Skeletal muscle tissue (tissue), 5 donors: ENCODE data around the gene YWHAE. TPM values are rescaled to one million over a fixed set of nuclear protein-coding genes. Genes with fewer than 3 reads are reported as not detected.
A peak's percentile ranks its signal among the peaks of the same experiment; 100 is the strongest.

Experiments
- H3K27ac ChIP-seq: one replicate; pipeline ENCODE4 v1.7.0; 2013; ENCODE audit warnings: mild to moderate bottlenecking, low read depth, low read length, inconsistent platforms
- H3K27me3 ChIP-seq, 3 donors: one replicate each; pipeline ENCODE4 v1.7.0; 2013; ENCODE audit warnings: low read length in 3 of 3; ENCODE audit not compliant: control insufficient read depth in 3 of 3, insufficient read depth in 3 of 3
- H3K36me3 ChIP-seq, 3 donors: one replicate each; pipeline ENCODE4 v1.7.0; 2013; ENCODE audit warnings: low read length in 3 of 3; ENCODE audit not compliant: control insufficient read depth in 3 of 3, insufficient read depth in 3 of 3
- H3K4me1 ChIP-seq, 3 donors: one replicate each; pipeline ENCODE4 v1.7.0; 2013; ENCODE audit warnings: low read length in 3 of 3, mild to moderate bottlenecking in 3 of 3; ENCODE audit not compliant: control insufficient read depth in 3 of 3, insufficient read depth in 3 of 3
- H3K4me3 ChIP-seq, 3 donors: one replicate each; pipeline ENCODE4 v1.7.0; 2013; ENCODE audit warnings: low read length in 3 of 3
- H3K9ac ChIP-seq, 3 donors: one replicate each; pipeline ENCODE4 v1.7.0; 2013; ENCODE audit warnings: low read length in 3 of 3, mild to moderate bottlenecking in 3 of 3, moderate library complexity in 2 of 3, low read depth in 1 of 3
- H3K9me3 ChIP-seq, 3 donors: one replicate each; pipeline ENCODE4 v1.7.0; 2013; ENCODE audit warnings: low read length in 3 of 3; ENCODE audit not compliant: control insufficient read depth in 3 of 3
- small RNA-seq: library from RNA; depleted of rRNA; stranded (forward); fragments of <200 nt; gene quantifications from one replicate; pipeline ENCODE3, GENCODE V24; 2014
- total RNA-seq: library from RNA; depleted of rRNA; stranded (reverse); fragments of >200 nt; gene quantifications from one replicate; pipeline ENCODE4 v1.2.3, GENCODE V29; 2014
- donor health status: Osteomylitis.

Gene YWHAE
- total RNA-seq, 1 donor from 2014 or later: 280 TPM

GRCh38 chr17:1302761-1303160 lies 97.3 kb downstream of the YWHAE start:
- H3K27me3 ChIP-seq: peaks cover 29 to 67% (median 48%) of the 10 kb centered on the region in 3 donors
- H3K36me3 ChIP-seq: no peaks in the 10 kb centered on the region
- no peak overlapping the region for H3K9ac ChIP-seq
- peaks cover 0 to 2% (median 0%) of the 10 kb centered on the region in 3 donors for H3K4me1 ChIP-seq
- H3K27ac ChIP-seq: no peak overlapping the region
- no peaks in the 10 kb centered on the region for H3K9me3 ChIP-seq
- H3K4me3 ChIP-seq: no peak overlapping the region

- H3K4me1 ChIP-seq: peaks cover 0 to 2% (median 0%) of the 10 kb centered on the region in 3 donors
- H3K9ac ChIP-seq: no peak overlapping the region
- H3K9me3 ChIP-seq: no peaks in the 10 kb centered on the region
- no peak overlapping the region for H3K4me3 ChIP-seq
- peaks cover 36 to 69% (median 54%) of the 10 kb centered on the region in 3 donors for H3K27me3 ChIP-seq
- no peak overlapping the region for H3K27ac ChIP-seq
- H3K36me3 ChIP-seq: no peaks in the 10 kb centered on the region
Observed at GRCh38 chr17:1301546-1301945, 98.5 kb downstream of the YWHAE start.

- Histone ChIP-seq H3K27ac (no peak overlapping the region), H3K4me1 (peaks cover 0 to 2% (median 0%) of the 10 kb centered on the region in 3 donors), H3K36me3 (no peaks in the 10 kb centered on the region), H3K9me3 (no peaks in the 10 kb centered on the region), H3K27me3 (peaks cover 36 to 68% (median 55%) of the 10 kb centered on the region in 3 donors), H3K4me3 (no peak overlapping the region), H3K9ac (peak overlapping the region in 1 of 3 donors; percentile 16)
Observed at GRCh38 chr17:1300371-1300905, 99.6 kb downstream of the YWHAE start.

GRCh38 chr17:1299552-1300370 lies 100.3 kb downstream of the YWHAE start:
- no peaks in the 10 kb centered on the region for H3K36me3 ChIP-seq
- no peak overlapping the region for H3K4me3 ChIP-seq
- H3K27ac ChIP-seq: no peak overlapping the region
- peaks cover 0 to 2% (median 0%) of the 10 kb centered on the region in 3 donors for H3K4me1 ChIP-seq
- H3K27me3 ChIP-seq: peaks cover 33 to 66% (median 50%) of the 10 kb centered on the region in 3 donors
- no peaks in the 10 kb centered on the region for H3K9me3 ChIP-seq
- H3K9ac ChIP-seq: peak overlapping the region in 1 of 3 donors; percentile 16

GRCh38 chr17:1298606-1299005 lies 101.4 kb downstream of the YWHAE start:
- Histone ChIP-seq H3K27ac (no peak overlapping the region), H3K9ac (no peak overlapping the region), H3K36me3 (no peaks in the 10 kb centered on the region), H3K27me3 (peaks cover 31 to 66% (median 45%) of the 10 kb centered on the region in 3 donors), H3K4me1 (peaks cover 0 to 2% (median 0%) of the 10 kb centered on the region in 3 donors), H3K9me3 (no peaks in the 10 kb centered on the region), H3K4me3 (no peak overlapping the region)

Small RNA genes within 50 kb of the gene (small RNA-seq; reads per million reads assigned to genes)
- not detected for gene AC032044.2

Other genes starting within 250 kb of the YWHAE start
- 24.5 TPM for gene ABR, start 220.2 kb downstream of the YWHAE start, total RNA-seq
- not detected for gene BHLHA9, start 129.8 kb downstream of the YWHAE start, total RNA-seq
- 0.52 TPM for gene TRARG1, start 120.6 kb downstream of the YWHAE start, total RNA-seq
- gene CRK, start 56.0 kb upstream of the YWHAE start, total RNA-seq: 42.8 TPM
- 69.4 TPM for gene MYO1C, start 92.5 kb upstream of the YWHAE start, total RNA-seq
- gene INPP5K, start 116.4 kb upstream of the YWHAE start, total RNA-seq: 23.0 TPM
- gene PITPNA, start 162.6 kb upstream of the YWHAE start, total RNA-seq: 11.0 TPM
- gene SLC43A2, start 228.6 kb upstream of the YWHAE start, total RNA-seq: 4.7 TPM
- 5.7 TPM for gene SCARF1, start 245.5 kb upstream of the YWHAE start, total RNA-seq
- 9.9 TPM for gene RILP, start 249.6 kb upstream of the YWHAE start, total RNA-seq